Effector CD8-positive, alpha-beta T cell (primary cell): ENCODE measurements around the gene STK24.

Experiments used
- DNase-seq: peaks from one replicate; lab custom pipeline; 2025; lab: John Stamatoyannopoulos, UW

Gene STK24

DNA sequence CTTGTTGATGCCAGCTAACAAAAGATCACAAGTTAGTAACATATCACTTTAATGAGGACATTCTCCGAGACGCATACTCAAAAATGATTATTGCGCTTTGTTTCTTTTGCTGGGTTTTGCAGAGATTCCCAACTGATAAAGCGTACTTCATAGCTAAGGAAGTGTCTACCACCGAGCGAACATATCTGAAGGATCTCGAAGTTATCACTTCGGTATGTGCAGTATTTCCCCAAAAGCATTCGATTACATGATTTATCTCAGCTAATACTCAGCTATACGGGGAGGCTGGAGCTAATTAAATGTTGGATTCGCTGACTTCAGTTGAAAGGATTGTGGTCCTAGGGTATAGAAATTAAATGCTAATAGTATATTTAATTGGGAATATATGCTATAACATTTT, 166.3 kb downstream of the STK24 start:
- no peak for DNase-seq

DNA sequence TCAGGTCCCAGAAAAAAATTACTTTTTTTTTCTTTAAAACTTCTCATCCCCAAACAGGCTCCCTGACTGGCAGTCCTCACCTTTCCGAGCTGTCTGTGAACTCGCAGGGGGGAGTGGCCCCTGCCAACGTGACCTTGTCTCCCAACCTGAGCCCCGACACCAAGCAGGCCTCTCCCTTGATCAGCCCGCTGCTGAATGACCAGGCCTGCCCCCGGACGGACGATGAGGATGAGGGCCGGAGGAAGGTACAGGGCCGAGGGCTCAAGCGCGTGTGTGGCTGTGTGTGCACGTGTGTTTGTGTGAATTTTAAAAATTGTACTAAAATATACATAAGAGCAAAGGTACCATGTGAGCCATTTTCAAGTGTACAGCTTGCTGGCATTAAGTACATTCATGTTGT, 167.6 kb downstream of the STK24 start:
- DNase-seq, result no peak

DNA sequence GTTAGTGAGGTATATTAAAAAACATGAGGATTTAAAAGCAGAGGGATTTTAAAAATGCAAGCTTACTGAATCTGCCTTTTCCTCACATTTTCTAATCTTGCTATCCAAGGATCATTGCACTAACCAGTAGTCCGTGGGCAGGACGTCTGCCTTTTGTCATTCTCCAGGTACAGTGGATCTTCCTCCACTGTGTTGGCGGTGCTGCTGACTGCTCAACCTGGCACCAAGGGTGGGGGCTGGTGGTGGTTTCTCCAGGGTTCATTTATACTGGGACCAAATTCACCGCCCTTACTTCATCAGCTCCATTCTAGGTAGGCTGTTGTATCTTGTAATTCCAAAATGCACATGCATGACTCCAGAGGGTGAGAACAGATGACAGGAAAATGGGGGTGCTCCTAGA, 169.3 kb downstream of the STK24 start:
- no peak for DNase-seq

GRCh38 chr13:98406971-98407370, 169.9 kb downstream of the STK24 start:
- DNase-seq, result no peak

GRCh38 chr13:98406427-98406826, 170.5 kb downstream of the STK24 start:
- DNase-seq, result no peak

DNA sequence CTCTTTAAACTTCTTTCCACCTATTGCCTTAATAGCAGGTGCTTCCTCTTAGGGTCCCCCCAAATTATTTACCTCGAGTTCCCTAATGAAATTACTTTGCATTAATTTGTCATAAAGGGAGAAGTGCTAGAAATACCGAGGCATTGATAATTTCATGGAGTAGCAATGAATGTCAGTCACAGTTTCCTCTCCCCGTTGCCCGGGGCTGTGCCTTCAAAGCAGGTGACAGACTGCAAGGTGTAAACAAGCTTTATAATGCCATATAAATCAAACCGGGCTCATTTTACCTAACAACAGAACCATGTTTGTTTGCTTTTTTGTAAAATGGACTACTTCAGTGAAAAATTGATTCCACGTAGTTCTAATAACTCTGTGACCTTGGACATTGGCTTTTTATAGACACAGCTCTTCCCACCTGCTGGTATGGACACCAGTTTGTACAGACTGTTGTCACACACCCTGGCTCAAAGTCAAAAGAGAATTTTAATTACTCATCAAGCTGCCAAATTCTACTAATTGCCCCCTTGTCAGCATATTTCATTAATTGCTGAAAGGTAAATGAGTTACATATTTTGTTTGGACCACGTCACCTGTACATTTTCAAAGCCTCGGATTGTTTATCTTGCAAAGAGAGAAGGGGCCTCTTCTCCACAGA, 171.1 kb downstream of the STK24 start:
- no peak for DNase-seq

- no peak for DNase-seq
These were observed 171.8 kb downstream of the STK24 start for GRCh38 chr13:98405107-98405571.

GRCh38 chr13:98403076-98403475, 173.8 kb downstream of the STK24 start:
- DNase-seq, result no peak

GRCh38 chr13:98401934-98402333, 175.0 kb downstream of the STK24 start:
- no peak for DNase-seq

DNA sequence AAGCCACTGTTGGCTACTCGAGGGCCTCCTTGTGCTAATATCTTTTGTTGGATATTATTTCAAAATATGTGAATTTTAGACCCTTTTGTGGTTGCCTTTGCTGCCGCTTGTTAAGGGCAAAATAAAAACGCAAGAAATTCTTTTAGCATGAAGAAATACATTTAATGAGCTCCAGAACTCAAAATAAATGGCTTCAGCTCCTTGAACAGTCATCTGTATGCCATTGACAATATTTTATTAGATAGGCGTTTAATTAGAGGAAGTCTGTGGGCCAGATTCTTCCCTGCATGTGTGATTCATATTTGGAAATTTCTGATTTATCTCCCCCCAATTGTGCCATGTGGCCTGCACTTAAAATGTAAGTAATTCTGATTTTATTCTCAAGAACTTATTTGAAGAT, 177.2 kb downstream of the STK24 start:
- no peak for DNase-seq

DNA sequence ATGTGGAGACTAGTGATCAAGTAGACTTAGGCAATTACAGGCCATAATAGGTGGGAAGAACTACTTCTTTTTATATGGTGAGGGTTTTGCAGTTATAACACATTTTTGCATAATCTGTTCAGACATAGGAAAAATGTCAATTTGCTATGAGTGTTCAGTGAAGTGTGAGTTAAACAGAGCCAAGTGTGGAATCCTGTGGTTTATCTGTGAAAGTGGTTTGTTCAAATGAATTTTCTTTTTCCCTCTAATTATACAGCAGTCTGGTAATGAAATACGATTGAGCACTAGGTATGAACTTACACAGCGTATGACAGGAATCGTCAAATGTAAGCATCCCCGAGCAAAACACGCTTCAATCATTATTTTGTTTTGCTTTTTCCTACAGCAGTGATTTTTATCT, 178.3 kb downstream of the STK24 start:
- no peak for DNase-seq

- DNase-seq, result no peak
These were observed 179.0 kb downstream of the STK24 start for GRCh38 chr13:98397861-98398260.

- no peak for DNase-seq
These were observed 179.7 kb downstream of the STK24 start for GRCh38 chr13:98397221-98397620.

DNA sequence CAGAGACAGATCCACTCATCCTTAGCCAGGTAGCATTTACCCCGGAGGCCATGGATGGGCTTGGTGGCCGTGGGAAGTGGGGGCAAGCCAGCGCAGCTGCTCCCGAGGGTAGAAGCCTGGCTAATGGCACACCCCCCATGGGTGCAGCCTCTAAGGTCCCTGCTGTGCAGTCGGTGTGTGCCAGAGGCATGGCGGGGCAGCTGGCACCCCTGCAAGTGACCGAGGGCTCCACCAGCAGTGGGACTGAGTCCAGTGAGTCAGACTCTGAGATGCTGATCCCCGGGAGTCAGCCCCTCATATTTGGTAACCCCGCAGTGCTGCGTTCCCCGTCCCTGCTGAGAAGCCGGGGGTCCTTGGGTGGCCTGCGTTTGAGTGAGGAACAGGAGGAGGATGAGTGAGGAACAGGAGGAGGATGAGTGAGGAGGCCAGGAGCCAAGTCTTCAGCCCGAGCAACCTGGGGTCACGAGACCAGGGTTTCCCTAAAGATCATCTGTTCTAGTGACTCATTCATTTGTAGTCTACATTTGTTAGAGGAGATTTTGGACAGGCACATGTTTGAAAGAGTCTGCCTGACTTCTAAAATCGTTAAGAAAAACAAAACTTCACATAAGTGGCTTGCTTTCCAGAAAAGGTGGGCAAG, 180.7 kb downstream of the STK24 start:
- DNase-seq, result no peak
